BE2C (cell line): Measurements from ENCODE around the gene RBM22.
A peak's percentile ranks its signal among the peaks of the same experiment; 100 is the strongest.

ENCODE experiments used
- DNase-seq: peaks from one replicate; pipeline ENCODE4 v3.0.0-alpha.2; 2020
- H3K27me3 ChIP-seq: fragments of 250-450 bp; sonication (Bioruptor Pico); 2 replicates; pipeline ENCODE4 v1.5.1; 2020; ENCODE audit warnings: mild to moderate bottlenecking
- H3K36me3 ChIP-seq: fragments of 250-450 bp; sonication (Bioruptor Pico); 2 replicates; pipeline ENCODE4 v1.5.1; 2020; ENCODE audit warnings: mild to moderate bottlenecking
- H3K4me1 ChIP-seq: fragments of 250-450 bp; sonication (Bioruptor Pico); 2 replicates; pipeline ENCODE4 v1.5.1; 2020
- H3K4me3 ChIP-seq: 2 replicates; pipeline ENCODE4 v1.5.1; 2011; ENCODE audit warnings: low read depth, low read length
- H3K9me3 ChIP-seq: fragments of 250-450 bp; sonication (Bioruptor Pico); 2 replicates; pipeline ENCODE4 v1.5.1; 2020
- TF ChIP-seq, protein P1 (sequence below): IDR thresholded peaks from 2 replicates; pipeline ENCODE4 v1.5.1; 2012; ENCODE audit warnings: mild to moderate bottlenecking, low read depth, low read length

RBM22 gene

DNA sequence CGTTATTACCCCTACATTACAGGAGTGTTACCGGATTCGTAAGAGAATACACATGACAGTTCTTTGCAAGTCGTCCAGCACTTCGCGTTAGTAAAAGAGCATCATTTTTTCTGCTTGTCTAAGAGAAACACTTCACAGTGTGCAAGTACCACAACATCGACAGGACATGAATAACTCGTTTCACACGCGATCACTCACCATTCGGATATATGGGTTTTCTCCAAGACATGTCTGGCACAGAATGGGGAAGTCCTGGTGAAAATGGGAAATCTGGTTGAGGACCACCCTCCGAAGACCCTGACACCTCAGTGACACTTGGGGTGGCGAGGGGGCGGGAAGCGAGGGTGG, 642 bp downstream of the RBM22 start:
- TF ChIP-seq, protein P1, sequence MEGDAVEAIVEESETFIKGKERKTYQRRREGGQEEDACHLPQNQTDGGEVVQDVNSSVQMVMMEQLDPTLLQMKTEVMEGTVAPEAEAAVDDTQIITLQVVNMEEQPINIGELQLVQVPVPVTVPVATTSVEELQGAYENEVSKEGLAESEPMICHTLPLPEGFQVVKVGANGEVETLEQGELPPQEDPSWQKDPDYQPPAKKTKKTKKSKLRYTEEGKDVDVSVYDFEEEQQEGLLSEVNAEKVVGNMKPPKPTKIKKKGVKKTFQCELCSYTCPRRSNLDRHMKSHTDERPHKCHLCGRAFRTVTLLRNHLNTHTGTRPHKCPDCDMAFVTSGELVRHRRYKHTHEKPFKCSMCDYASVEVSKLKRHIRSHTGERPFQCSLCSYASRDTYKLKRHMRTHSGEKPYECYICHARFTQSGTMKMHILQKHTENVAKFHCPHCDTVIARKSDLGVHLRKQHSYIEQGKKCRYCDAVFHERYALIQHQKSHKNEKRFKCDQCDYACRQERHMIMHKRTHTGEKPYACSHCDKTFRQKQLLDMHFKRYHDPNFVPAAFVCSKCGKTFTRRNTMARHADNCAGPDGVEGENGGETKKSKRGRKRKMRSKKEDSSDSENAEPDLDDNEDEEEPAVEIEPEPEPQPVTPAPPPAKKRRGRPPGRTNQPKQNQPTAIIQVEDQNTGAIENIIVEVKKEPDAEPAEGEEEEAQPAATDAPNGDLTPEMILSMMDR: no peak
- Histone ChIP-seq H3K36me3 (peaks cover 32% of the 10 kb centered on the region), H3K4me3 (peak overlapping the region; percentile 99), H3K4me1 (no peaks in the 10 kb centered on the region), H3K9me3 (no peaks in the 10 kb centered on the region), H3K27me3 (no peaks in the 10 kb centered on the region)
- no peak for DNase-seq

DNA sequence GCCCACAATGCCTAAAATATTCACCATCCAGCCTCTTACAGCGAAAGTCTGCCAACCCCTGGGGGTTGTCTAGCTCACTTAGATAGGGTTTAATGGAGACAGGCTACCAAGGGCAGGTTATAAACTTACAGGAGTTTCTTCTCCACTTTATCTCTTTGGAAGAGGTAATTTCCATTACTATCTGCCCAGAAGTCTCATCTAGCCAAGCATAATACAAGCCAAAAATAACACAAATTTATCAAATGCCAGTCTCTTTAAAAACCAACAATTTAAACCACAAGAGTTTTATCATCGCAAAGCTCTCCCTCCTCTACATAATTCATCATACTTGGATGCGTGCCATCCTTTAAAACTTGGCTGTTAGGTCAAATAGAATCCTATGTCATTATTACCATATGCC, 6.2 kb downstream of the RBM22 start:
- no peak for DNase-seq

DNA sequence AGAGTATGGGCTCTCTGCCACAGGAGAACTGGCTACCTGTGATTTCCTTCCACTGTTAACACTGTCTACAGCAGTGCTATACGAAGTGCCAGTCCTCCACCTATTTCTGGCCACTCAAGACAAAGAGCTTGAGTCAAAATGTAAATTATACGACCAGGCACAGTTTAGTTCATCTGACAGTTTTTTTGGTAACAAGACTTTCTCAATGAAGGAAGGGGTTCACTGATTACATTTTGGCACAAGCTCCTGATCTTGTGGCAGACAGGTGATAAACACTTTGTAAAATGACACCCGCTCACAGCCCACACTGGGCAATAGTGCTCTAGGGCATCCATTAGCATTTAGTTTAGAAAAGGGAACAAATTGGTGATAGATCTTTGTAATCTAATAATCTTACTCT, 8.6 kb downstream of the RBM22 start:
- Histone ChIP-seq H3K4me3 (no peak overlapping the region), H3K36me3 (peaks cover 69% of the 10 kb centered on the region), H3K9me3 (no peaks in the 10 kb centered on the region; the same call in 1 of the 2 replicates), H3K27me3 (no peaks in the 10 kb centered on the region), H3K4me1 (no peaks in the 10 kb centered on the region)
- TF ChIP-seq, protein P1: no peak
- DNase-seq: no peak

More for the DNA sequence above, 6.2 kb downstream of the RBM22 start:
- Histone ChIP-seq H3K9me3 (no peaks in the 10 kb centered on the region; the same call in 1 of the 2 replicates), H3K36me3 (peaks cover 81% of the 10 kb centered on the region), H3K27me3 (no peaks in the 10 kb centered on the region), H3K4me3 (no peak overlapping the region), H3K4me1 (no peaks in the 10 kb centered on the region)
- TF ChIP-seq, protein P1: no peak

DNA sequence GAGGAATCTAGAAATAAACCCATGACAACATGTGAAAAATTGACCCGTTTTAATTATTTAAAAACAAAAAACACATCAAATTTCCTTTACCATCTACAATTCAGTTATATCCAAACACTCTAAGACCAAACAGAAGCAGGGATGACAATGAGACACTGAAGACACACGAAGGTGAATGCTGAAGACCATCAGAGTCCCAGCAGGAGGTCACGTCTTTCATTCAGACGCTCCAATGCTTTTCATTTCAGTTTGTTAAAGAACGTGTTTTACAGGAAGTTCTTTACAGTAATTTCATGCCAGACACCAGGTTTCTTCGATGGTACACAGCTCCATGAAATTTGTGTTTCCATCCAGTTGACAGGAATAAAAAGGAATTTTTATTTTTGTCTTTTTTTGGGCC, 10.1 kb downstream of the RBM22 start:
- H3K4me3 ChIP-seq: no peak overlapping the region
- no peak for DNase-seq
- TF ChIP-seq, protein P1: no peak
- no peaks in the 10 kb centered on the region; the same call in 1 of the 2 replicates for H3K9me3 ChIP-seq
- no peaks in the 10 kb centered on the region for H3K27me3 ChIP-seq
- no peaks in the 10 kb centered on the region for H3K4me1 ChIP-seq
- H3K36me3 ChIP-seq: peaks cover 54% of the 10 kb centered on the region

DNA sequence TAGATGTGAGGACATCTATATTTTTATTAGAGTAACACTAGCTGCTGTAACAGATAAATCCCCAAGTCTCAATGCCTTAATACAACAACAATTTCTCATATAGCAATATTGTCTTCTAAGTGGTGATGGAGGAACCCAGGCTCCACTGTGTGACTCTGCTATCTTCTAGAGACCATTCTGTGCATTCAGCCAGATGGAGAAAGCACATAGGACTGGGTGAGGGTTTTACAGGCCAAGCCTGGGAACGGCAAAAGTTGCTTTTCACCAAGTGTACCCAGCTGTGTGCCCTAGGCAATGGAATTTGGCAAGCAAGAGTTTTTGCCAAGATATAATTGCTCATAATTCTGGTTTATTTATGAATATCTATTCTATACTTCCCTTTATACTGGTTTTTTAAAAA, 11.7 kb downstream of the RBM22 start:
- Histone ChIP-seq H3K4me1 (no peaks in the 10 kb centered on the region), H3K9me3 (no peaks in the 10 kb centered on the region; the same call in 1 of the 2 replicates), H3K4me3 (no peak overlapping the region), H3K36me3 (peaks cover 38% of the 10 kb centered on the region), H3K27me3 (no peaks in the 10 kb centered on the region)
- TF ChIP-seq, protein P1: no peak
- DNase-seq: no peak

DNA sequence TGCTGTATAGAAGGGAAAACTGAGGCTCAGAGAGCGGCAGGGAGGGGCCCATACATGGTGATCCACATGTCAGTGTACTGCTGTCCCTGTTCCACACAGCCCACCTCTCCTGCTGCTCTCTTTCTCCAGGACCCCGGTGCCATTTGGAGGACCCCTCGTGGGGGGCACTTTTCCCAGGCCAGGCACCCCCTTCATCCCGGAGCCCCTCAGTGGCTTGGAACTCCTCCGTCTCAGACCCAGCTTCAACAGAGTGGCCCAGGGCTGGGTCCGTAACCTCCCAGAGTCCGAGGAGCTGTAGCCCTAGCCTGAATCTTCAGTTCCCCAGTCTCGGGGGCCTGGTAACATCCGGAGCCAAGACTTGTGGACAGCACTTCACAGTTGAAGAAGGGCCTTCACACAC, 24.3 kb downstream of the RBM22 start:
- no peaks in the 10 kb centered on the region for H3K36me3 ChIP-seq
- TF ChIP-seq, protein P1: no peak
- no peaks in the 10 kb centered on the region for H3K9me3 ChIP-seq
- no peak for DNase-seq
- no peaks in the 10 kb centered on the region for H3K27me3 ChIP-seq
- H3K4me1 ChIP-seq: no peaks in the 10 kb centered on the region
- no peak overlapping the region for H3K4me3 ChIP-seq
